CD8-positive, alpha-beta memory T cell (primary cell): ENCODE data around the gene CACNA1B. TPM values are rescaled to one million over a fixed set of nuclear protein-coding genes. Genes with fewer than 3 reads are reported as not detected.

ENCODE experiments used
- CTCF ChIA-PET: fragments of 350-600 bp; sonication (Branson Sonifier 250); formaldehyde crosslinking; loops from one replicate; lab custom pipeline; 2021; ENCODE audit warnings: antibody characterized with exemption; lab: Charles Lee
- POLR2A ChIA-PET: fragments of 350-600 bp; sonication (Branson Sonifier 250); formaldehyde crosslinking; loops from one replicate; lab custom pipeline; 2021; ENCODE audit warnings: antibody characterized with exemption; lab: Charles Lee
- DNase-seq, 5 donors: peaks; one replicate each; pipeline versions ENCODE4 v3.0.0 to v3.0.0-alpha.2; 2020 to 2022; ENCODE audit warnings: mixed read lengths in 1 of 5
- H3K27ac ChIP-seq: one replicate; pipeline ENCODE4 v1.7.0; 2013; ENCODE audit warnings: low read depth, mild to moderate bottlenecking, low read length, moderate library complexity
- H3K27me3 ChIP-seq: 2 replicates; pipeline ENCODE4 v1.7.0; 2013; ENCODE audit warnings: low read length, mild to moderate bottlenecking; ENCODE audit not compliant: insufficient read depth, poor library complexity, severe bottlenecking
- H3K36me3 ChIP-seq: 2 replicates; pipeline ENCODE4 v1.7.0; 2013; ENCODE audit warnings: mild to moderate bottlenecking, low read length, moderate library complexity; ENCODE audit not compliant: insufficient read depth
- H3K4me1 ChIP-seq: 2 replicates; pipeline ENCODE4 v1.7.0; 2013; ENCODE audit warnings: mild to moderate bottlenecking, low read length, moderate library complexity; ENCODE audit not compliant: insufficient read depth
- H3K4me3 ChIP-seq: 2 replicates; pipeline ENCODE4 v1.7.0; 2013; ENCODE audit warnings: mild to moderate bottlenecking, low read length
- H3K9me3 ChIP-seq: 2 replicates; pipeline ENCODE4 v1.7.0; 2013; ENCODE audit warnings: mild to moderate bottlenecking, low read length
- H3K27ac Mint-ChIP-seq, 8 donors: one replicate each; pipeline ENCODE4 v1.8.0; 2020 to 2021; ENCODE audit warnings: mixed read lengths in 8 of 8, mild to moderate bottlenecking in 6 of 8, inconsistent platforms in 3 of 8, moderate library complexity in 3 of 8
- H3K27me3 Mint-ChIP-seq, 2 donors: one replicate each; pipeline ENCODE4 v1.8.0; 2020 to 2021; ENCODE audit warnings: mixed read lengths in 2 of 2, mild to moderate bottlenecking in 1 of 2, moderate library complexity in 1 of 2
- H3K36me3 Mint-ChIP-seq, 3 donors: one replicate each; pipeline ENCODE4 v1.8.0; 2020 to 2021; ENCODE audit warnings: mixed read lengths in 3 of 3, inconsistent platforms in 1 of 3, mild to moderate bottlenecking in 1 of 3
- H3K4me1 Mint-ChIP-seq, 3 donors: one replicate each; pipeline ENCODE4 v1.8.0; 2020 to 2021; ENCODE audit warnings: mixed read lengths in 3 of 3, inconsistent platforms in 1 of 3, mild to moderate bottlenecking in 1 of 3
- H3K4me3 Mint-ChIP-seq, 7 donors: one replicate each; pipeline ENCODE4 v1.8.0; 2020 to 2021; ENCODE audit warnings: mixed read lengths in 7 of 7, mild to moderate bottlenecking in 6 of 7, moderate library complexity in 4 of 7, inconsistent platforms in 2 of 7
- H3K9me3 Mint-ChIP-seq, 5 donors: one replicate each; pipeline ENCODE4 v1.8.0; 2020 to 2022; ENCODE audit warnings: mixed read lengths in 5 of 5, mild to moderate bottlenecking in 3 of 5, moderate library complexity in 2 of 5, inconsistent platforms in 1 of 5
- polyA plus RNA-seq: library from polyadenylated mRNA; unstranded; fragments of 300-500 nt; fragmentation: Illumina TruSeq; gene quantifications from one replicate; pipeline ENCODE4 v1.2.3, GENCODE V29; 2021
- total RNA-seq, 2 experiments: library from RNA; stranded (reverse); gene quantifications; one replicate each; pipeline ENCODE4 v1.2.3, GENCODE V29; 2021

The CACNA1B gene
- total and polyA plus RNA-seq, 3 experiments from 2014 or later, result not detected

DNA sequence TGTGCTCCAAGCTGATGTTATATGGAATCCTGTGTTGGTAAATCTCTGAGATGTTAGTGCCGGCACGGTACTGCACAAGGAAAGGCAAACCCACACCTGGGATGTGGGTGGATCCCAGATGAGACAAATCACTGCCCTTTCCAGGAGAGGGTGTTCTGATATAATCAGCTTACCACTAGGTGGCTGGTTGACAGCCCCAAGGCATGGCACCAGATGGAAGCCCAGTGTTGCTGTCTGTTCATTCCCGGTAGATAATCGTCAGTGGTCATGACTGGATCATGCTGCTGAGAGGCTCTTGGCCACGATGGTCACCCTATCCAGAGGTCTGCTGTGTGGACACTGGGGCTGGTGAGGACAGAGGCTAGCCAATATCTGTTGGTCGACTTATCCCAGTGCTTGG lies 184.0 kb downstream of the CACNA1B start:
- no peak overlapping the region for H3K27ac Mint-ChIP-seq
- H3K27me3 Mint-ChIP-seq, result peaks cover 1 to 19% of the 10 kb centered on the region in 2 donors

DNA sequence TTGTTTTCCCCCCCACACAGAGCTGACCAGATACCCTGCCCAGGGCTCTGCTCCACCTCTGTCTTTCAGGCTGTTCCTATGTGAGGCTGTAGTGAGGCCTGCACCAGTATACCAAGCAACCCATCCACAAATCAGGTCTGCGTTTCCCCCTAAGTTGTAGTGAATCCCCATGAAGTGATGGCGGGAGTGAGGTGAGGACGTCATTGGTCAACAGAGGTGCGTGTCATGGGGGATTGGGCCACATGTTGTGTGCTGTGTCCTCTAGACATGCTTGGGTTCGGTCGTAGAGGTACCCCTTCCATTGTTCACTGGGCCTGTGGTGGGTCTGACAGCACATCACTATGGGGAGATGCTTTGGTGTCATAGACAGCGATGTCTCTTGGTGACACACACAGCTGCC lies 184.6 kb downstream of the CACNA1B start:
- no peaks in the 10 kb centered on the region for H3K36me3 Mint-ChIP-seq
- Histone ChIP-seq H3K27me3 (no peaks in the 10 kb centered on the region), H3K27ac (no peak overlapping the region), H3K4me1 (no peaks in the 10 kb centered on the region), H3K9me3 (no peaks in the 10 kb centered on the region), H3K4me3 (no peak overlapping the region), H3K36me3 (no peaks in the 10 kb centered on the region)
- no peak overlapping the region for H3K27ac Mint-ChIP-seq
- ChIA-PET CTCF (no interaction called here), POLR2A (no interaction called here)
- no peak overlapping the region for H3K4me3 Mint-ChIP-seq
- DNase-seq, result no peak
- no peaks in the 10 kb centered on the region for H3K9me3 Mint-ChIP-seq
- H3K27me3 Mint-ChIP-seq, result peaks cover 4 to 19% of the 10 kb centered on the region in 2 donors
- no peaks in the 10 kb centered on the region for H3K4me1 Mint-ChIP-seq

More for the DNA sequence above, 184.0 kb downstream of the CACNA1B start:
- no peak overlapping the region for H3K4me3 Mint-ChIP-seq
- H3K36me3 Mint-ChIP-seq, result no peaks in the 10 kb centered on the region
- ChIA-PET POLR2A (no interaction called here), CTCF (no interaction called here)
- DNase-seq, result no peak
- no peaks in the 10 kb centered on the region for H3K4me1 Mint-ChIP-seq
- H3K9me3 Mint-ChIP-seq, result no peaks in the 10 kb centered on the region
- Histone ChIP-seq H3K27me3 (no peaks in the 10 kb centered on the region), H3K9me3 (no peaks in the 10 kb centered on the region), H3K4me3 (no peak overlapping the region), H3K27ac (no peak overlapping the region), H3K4me1 (no peaks in the 10 kb centered on the region), H3K36me3 (no peaks in the 10 kb centered on the region)

DNA sequence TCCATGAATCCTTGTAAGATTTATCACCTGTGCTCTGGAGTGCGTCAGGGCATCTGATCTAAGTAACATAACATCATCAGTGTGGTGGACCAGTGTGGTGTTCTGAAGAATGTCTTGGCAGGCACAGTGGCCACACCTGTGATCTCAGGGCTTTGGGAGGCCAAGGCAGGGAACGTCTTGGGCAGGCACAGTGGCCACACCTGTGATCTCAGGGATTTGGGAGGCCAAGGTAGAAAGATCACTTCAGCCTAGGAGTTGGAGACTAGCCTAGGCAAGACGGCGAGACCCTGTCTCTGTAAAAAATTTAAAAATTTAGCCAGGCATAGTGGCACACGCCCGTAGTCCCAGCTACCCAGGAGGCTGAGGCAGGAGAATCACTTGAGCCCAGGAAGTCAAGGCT lies 185.5 kb downstream of the CACNA1B start:
- Histone ChIP-seq H3K4me1 (no peaks in the 10 kb centered on the region), H3K4me3 (no peak overlapping the region), H3K9me3 (no peaks in the 10 kb centered on the region), H3K27ac (no peak overlapping the region), H3K27me3 (no peaks in the 10 kb centered on the region), H3K36me3 (no peaks in the 10 kb centered on the region)
- ChIA-PET CTCF (no interaction called here), POLR2A (no interaction called here)
- Mint-ChIP-seq H3K27me3 (peaks cover 4 to 21% of the 10 kb centered on the region in 2 donors), H3K9me3 (no peaks in the 10 kb centered on the region), H3K4me3 (no peak overlapping the region), H3K36me3 (no peaks in the 10 kb centered on the region), H3K4me1 (no peaks in the 10 kb centered on the region), H3K27ac (no peak overlapping the region)
- no peak for DNase-seq

DNA sequence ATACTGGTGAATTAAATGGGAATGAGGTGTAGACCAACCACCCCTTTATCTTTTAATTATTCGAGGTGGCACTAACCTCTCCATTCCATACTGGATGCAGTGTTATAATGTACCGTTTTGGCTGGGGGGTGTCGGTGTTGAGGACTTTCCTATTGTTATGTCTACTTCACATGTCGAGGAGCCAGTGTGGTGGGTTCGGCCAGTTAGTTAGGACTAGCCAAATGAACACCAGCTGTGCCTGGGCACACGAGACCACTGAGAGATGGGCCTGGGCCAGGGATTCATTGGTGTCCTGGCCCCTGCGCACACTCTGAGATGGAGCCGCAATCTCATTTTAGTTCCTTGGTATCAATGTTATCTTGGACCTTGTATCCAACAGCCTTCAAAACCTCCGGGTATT lies 186.2 kb downstream of the CACNA1B start:
- H3K4me3 ChIP-seq, result no peak overlapping the region
- no peaks in the 10 kb centered on the region for H3K27me3 ChIP-seq
- no peak overlapping the region for H3K4me3 Mint-ChIP-seq
- H3K27ac ChIP-seq, result no peak overlapping the region
- CTCF ChIA-PET, result no interaction called here
- no peaks in the 10 kb centered on the region for H3K36me3 Mint-ChIP-seq
- DNase-seq, result no peak
- POLR2A ChIA-PET, result no interaction called here
- no peak overlapping the region for H3K27ac Mint-ChIP-seq
- peaks cover 4 to 22% of the 10 kb centered on the region in 2 donors for H3K27me3 Mint-ChIP-seq
- H3K9me3 ChIP-seq, result no peaks in the 10 kb centered on the region
- H3K4me1 Mint-ChIP-seq, result no peaks in the 10 kb centered on the region
- no peaks in the 10 kb centered on the region for H3K36me3 ChIP-seq
- no peaks in the 10 kb centered on the region for H3K4me1 ChIP-seq
- no peaks in the 10 kb centered on the region for H3K9me3 Mint-ChIP-seq

DNA sequence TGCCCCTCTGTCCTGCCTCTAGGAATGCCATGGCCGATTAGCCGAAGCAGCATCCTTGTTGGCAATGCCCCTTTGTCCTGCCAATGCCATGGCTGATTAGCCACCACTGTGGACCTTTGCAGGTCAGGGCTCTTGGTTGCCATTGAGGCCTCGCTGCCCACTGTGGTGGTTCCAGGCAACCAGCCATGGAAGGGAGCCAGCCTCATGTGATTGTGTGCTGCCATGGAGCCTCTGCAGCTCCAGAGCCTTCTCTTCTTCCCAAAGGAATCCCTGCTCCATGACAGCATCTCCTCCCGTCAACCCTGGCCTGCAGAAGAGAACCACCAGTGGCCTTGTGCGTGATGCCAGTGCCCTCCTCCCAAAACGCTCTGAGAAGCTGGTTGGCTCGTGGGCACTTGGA lies 187.0 kb downstream of the CACNA1B start:
- H3K4me3 ChIP-seq, result no peak overlapping the region
- Mint-ChIP-seq H3K27me3 (peaks cover 5 to 22% of the 10 kb centered on the region in 2 donors), H3K27ac (peak overlapping the region in 1 of 8 donors; percentile 4), H3K4me1 (no peaks in the 10 kb centered on the region), H3K9me3 (no peaks in the 10 kb centered on the region), H3K4me3 (no peak overlapping the region), H3K36me3 (no peaks in the 10 kb centered on the region)
- no peaks in the 10 kb centered on the region for H3K36me3 ChIP-seq
- no peaks in the 10 kb centered on the region for H3K27me3 ChIP-seq
- H3K27ac ChIP-seq, result no peak overlapping the region
- CTCF ChIA-PET, result no interaction called here
- POLR2A ChIA-PET, result no interaction called here
- no peaks in the 10 kb centered on the region for H3K4me1 ChIP-seq
- no peaks in the 10 kb centered on the region for H3K9me3 ChIP-seq
- no peak for DNase-seq

DNA sequence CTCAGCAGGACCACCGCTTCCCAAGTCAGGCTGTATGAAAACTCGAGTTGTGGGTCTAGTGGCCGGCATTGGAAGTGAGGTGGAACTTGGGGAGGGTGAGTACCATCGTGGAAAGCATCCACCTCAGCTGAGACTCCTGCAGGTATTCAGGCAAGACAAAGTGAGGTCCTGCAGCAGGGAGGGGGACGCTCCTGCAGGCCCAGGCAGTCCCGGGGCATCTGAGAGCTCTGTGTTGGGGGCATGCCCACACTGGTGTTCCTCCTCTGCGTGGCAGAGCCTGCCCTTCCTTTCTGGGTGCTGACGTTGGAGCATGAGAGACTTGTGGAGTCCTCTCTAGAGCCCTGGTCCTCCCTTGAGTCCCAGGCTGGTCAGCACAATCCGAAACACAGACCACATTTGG lies 187.7 kb downstream of the CACNA1B start:
- POLR2A ChIA-PET, result no interaction called here
- H3K9me3 Mint-ChIP-seq, result no peaks in the 10 kb centered on the region
- CTCF ChIA-PET, result no interaction called here

DNA sequence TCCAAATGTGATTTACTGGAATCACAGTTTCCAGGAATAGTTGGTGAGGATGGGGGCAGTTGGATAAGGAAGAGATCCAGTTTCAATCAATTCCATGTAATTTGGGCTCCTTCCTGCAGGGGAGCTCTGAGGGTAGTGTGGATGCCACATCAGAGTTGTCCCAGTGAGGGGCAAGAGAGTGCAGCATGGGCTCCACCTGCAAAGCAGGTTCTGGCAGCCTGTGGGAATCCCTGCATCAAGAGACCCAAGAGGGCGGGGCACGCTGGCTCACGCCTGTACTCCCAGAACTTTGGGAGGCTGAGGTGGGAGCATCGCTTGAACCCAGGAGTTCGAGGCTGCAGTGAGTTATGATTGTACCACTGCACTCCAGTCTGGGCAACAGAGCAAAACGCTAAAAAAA lies 188.5 kb downstream of the CACNA1B start:
- H3K27ac Mint-ChIP-seq, result no peak overlapping the region
- CTCF ChIA-PET, result no interaction called here
- no peaks in the 10 kb centered on the region for H3K9me3 ChIP-seq
- H3K4me3 ChIP-seq, result no peak overlapping the region
- H3K36me3 ChIP-seq, result no peaks in the 10 kb centered on the region
- no peaks in the 10 kb centered on the region for H3K9me3 Mint-ChIP-seq
- no peaks in the 10 kb centered on the region for H3K4me1 Mint-ChIP-seq
- H3K27me3 Mint-ChIP-seq, result peaks cover 4 to 26% of the 10 kb centered on the region in 2 donors
- H3K27me3 ChIP-seq, result no peaks in the 10 kb centered on the region
- H3K4me3 Mint-ChIP-seq, result no peak overlapping the region
- H3K27ac ChIP-seq, result no peak overlapping the region
- DNase-seq, result no peak
- POLR2A ChIA-PET, result no interaction called here
- H3K36me3 Mint-ChIP-seq, result no peaks in the 10 kb centered on the region
- H3K4me1 ChIP-seq, result no peaks in the 10 kb centered on the region

More for the DNA sequence above, 187.7 kb downstream of the CACNA1B start:
- H3K9me3 ChIP-seq, result no peaks in the 10 kb centered on the region
- H3K27ac ChIP-seq, result no peak overlapping the region
- Mint-ChIP-seq H3K4me1 (no peaks in the 10 kb centered on the region), H3K4me3 (no peak overlapping the region), H3K36me3 (no peaks in the 10 kb centered on the region), H3K27me3 (peaks cover 5 to 20% of the 10 kb centered on the region in 2 donors), H3K27ac (no peak overlapping the region)
- H3K4me3 ChIP-seq, result no peak overlapping the region
- no peaks in the 10 kb centered on the region for H3K36me3 ChIP-seq
- DNase-seq, result no peak
- H3K27me3 ChIP-seq, result no peaks in the 10 kb centered on the region
- H3K4me1 ChIP-seq, result no peaks in the 10 kb centered on the region

DNA sequence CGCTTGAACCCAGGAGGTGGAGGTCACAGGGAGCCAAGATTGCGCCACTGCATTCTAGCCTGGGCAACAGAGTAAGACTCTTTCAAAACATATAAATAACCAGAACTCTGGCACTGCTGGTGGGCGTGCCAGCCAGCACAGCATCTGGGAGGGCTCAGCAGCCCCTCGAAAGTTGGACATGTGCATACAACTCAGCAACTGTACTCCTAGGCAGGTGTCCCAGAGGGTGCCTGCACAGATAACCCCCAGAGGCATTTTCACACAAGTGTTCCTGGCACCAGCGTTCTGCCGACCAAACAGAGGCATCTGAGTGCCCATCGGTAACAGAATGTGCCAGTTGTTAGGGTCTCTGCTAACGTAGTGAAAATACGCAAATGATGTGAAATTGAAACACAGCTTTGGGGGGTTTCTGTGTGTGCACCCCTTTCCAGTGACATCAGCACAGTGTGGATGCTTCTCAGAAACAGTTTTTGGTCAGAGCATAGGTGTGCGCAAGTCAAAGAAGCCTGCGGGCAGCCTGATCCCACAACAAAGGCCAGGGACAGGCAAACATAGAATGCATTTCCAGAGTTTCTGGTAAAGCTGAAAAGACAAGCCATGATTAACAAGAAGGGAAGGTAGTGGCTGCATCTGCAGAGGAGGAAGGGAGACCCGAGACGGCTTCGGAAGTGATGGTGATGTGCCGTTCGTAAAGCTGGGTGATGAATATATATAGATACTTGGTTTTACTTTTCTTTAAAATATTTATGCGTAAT lies 190.2 kb downstream of the CACNA1B start:
- Mint-ChIP-seq H3K36me3 (no peaks in the 10 kb centered on the region), H3K4me1 (no peaks in the 10 kb centered on the region), H3K9me3 (peaks cover 0 to 2% (median 0%) of the 10 kb centered on the region in 5 donors), H3K27ac (no peak overlapping the region), H3K4me3 (no peak overlapping the region), H3K27me3 (peaks cover 7 to 37% of the 10 kb centered on the region in 2 donors)
- no peak overlapping the region for H3K4me3 ChIP-seq
- H3K36me3 ChIP-seq, result no peaks in the 10 kb centered on the region
- H3K27ac ChIP-seq, result no peak overlapping the region
- no peaks in the 10 kb centered on the region for H3K4me1 ChIP-seq
- DNase-seq, result no peak
- ChIA-PET POLR2A (no interaction called here), CTCF (no interaction called here)
- H3K9me3 ChIP-seq, result no peaks in the 10 kb centered on the region
- H3K27me3 ChIP-seq, result no peaks in the 10 kb centered on the region
